DND-41 (cell line): ENCODE data around the gene TEX22.

Experiments used
- CTCF ChIP-seq: IDR thresholded peaks from 2 replicates; pipeline ENCODE4 v1.5.1; 2012; ENCODE audit warnings: borderline replicate concordance, low read length, moderate library complexity, mild to moderate bottlenecking; ENCODE audit not compliant: poor library complexity, severe bottlenecking; ENCODE audit errors: extremely low read depth
- EZH2 ChIP-seq: IDR thresholded peaks from 3 replicates; pipeline ENCODE4 v1.6.1; 2012; ENCODE audit warnings: borderline replicate concordance, low read depth, mild to moderate bottlenecking, moderate library complexity, low read length, inconsistent platforms; ENCODE audit not compliant: severe bottlenecking

DNA sequence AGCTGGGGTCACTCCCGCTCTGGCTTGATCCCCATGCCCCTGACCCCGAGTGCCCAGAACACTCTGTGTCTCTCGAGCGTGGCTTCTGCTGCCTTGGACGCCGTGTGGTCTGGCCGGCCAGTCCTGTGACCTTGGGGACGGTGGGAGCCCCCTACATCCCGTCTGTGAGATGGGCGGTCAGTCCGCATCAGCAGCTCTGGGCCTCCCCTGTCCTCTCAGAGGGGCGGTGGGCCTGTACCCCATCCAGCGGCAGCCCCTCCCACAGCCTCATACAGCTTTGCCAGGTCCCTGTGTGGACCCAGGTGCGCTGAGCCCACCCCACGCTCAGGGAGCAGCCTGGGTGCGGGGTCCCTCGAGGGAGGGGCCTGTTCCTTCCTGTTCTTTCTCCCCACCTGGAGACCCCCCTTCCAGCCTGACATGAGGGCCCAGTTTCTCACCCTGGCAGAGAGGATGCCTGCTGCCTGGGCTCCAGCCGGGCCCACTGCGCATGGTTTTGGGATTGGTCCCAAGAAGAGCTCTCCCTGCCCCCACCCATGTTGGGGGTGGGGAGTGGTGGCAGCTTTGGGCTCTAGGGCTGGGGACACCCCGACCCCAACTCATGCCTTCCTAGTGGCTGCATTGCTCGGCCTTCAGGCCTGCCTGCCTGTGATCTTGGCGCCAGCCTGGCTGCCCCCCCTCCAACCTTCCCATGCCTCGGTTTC, 22.8 kb downstream of the TEX22 start:
- TF ChIP-seq CTCF, result no peak
- TF ChIP-seq EZH2, result no peak
